Measurements from ENCODE around the gene NSD1.

The NSD1 gene

DNA sequence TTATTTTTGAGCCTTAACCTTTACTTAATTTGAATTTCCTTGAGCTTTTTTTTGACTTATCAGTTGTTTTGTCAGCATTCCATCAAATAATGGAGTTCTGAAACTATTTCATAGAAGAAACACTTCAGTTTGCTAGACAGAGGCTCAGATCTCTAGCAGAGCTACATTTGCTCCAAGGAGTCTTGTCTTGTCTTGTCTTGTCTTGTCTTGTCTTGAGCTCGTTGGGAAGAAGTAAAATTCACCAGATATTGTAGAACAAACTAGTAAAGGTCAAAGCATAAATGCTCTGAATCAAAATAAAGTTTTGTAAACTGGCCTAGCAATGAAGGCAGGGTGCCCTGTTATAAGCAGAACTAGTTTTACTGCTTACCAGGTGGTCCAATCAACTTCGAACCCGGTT, 136.4 kb downstream of the NSD1 start:
- H3K27ac Mint-ChIP-seq = no peak overlapping the region

GRCh38 chr5:177270653-177271052, 137.1 kb downstream of the NSD1 start:
- CTCF ChIA-PET = interaction anchor here (0.8 to 1.3 kb wide), 2 partner anchors 14 to 610 kb away, joined by 3 read pairs; no protein-coding TSS in a partner anchor
- Mint-ChIP-seq H3K27me3 (no peaks in the 10 kb centered on the region), H3K9me3 (no peaks in the 10 kb centered on the region), H3K4me1 (peaks cover 2% of the 10 kb centered on the region), H3K27ac (no peak overlapping the region), H3K4me3 (no peak overlapping the region), H3K36me3 (peaks cover 59% of the 10 kb centered on the region)
- no peak for DNase-seq

More for the DNA sequence above, 136.4 kb downstream of the NSD1 start:
- H3K36me3 Mint-ChIP-seq = peaks cover 58% of the 10 kb centered on the region
- DNase-seq = no peak
- H3K27me3 Mint-ChIP-seq = no peaks in the 10 kb centered on the region
- no peaks in the 10 kb centered on the region for H3K9me3 Mint-ChIP-seq
- CTCF ChIA-PET = interaction anchor here (0.8 to 1.3 kb wide), 2 partner anchors 15 to 609 kb away, joined by 3 read pairs; no protein-coding TSS in a partner anchor
- no peak overlapping the region for H3K4me3 Mint-ChIP-seq
- peaks cover under 1% of the 10 kb centered on the region for H3K4me1 Mint-ChIP-seq

DNA sequence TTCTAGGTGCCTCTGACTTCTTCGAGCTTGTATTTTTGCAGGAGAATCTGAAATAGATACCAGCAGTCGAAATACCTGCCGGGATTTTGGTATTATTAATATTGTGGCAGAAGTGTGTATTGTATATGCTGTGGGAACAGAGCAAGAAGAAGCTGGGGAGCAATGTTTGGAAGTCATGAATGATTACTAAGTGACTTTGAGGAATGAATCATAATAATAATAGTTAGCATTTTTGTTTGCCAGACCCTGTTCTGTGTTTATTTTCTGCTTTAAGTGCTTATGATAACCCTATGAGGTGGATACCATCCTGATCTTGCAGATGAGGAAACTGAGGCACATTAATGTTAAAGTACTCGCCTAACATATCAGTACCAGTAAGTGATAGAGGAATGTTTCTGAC, 137.5 kb downstream of the NSD1 start:
- Mint-ChIP-seq H3K27me3 (no peaks in the 10 kb centered on the region), H3K4me3 (no peak overlapping the region), H3K36me3 (peaks cover 62% of the 10 kb centered on the region), H3K4me1 (peaks cover 2% of the 10 kb centered on the region), H3K27ac (no peak overlapping the region), H3K9me3 (no peaks in the 10 kb centered on the region)
- no peak for DNase-seq
- CTCF ChIA-PET = interaction anchor here (1.3 kb wide), 1 partner anchor 611 kb away, joined by 3 read pairs; no protein-coding TSS in a partner anchor

- Mint-ChIP-seq H3K36me3 (peaks cover 58% of the 10 kb centered on the region), H3K4me3 (no peak overlapping the region), H3K27me3 (no peaks in the 10 kb centered on the region), H3K27ac (no peak overlapping the region), H3K4me1 (peaks cover 15% of the 10 kb centered on the region), H3K9me3 (no peaks in the 10 kb centered on the region)
- no peak for DNase-seq
- CTCF ChIA-PET = interaction anchor here (0.6 kb wide), 1 partner anchor 13 kb away, joined by 3 read pairs; no protein-coding TSS in a partner anchor
These were observed 142.3 kb downstream of the NSD1 start for GRCh38 chr5:177275883-177276282.

DNA sequence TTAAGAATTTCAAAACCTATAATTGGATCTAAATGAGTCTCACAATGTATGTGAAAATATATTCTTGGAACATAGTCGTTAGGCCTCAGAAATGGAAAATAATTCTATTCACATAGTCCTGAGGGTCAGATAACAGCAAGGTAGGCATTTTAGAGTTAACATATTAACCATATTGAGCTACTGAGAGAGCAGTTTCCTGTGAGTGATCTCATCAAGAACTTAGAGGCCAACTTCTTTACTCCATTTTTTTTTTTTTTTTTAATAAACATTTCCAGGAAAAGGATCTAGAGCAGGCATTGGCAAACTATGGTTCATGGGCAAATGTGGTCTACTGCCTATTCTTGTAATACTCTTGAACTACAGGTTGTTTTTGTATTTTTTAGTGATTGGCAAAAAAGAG, 143.3 kb downstream of the NSD1 start:
- Mint-ChIP-seq H3K4me3 (no peak overlapping the region), H3K27ac (peak overlapping the region; percentile 63), H3K36me3 (peaks cover 59% of the 10 kb centered on the region), H3K4me1 (peaks cover 15% of the 10 kb centered on the region), H3K27me3 (no peaks in the 10 kb centered on the region), H3K9me3 (no peaks in the 10 kb centered on the region)
- CTCF ChIA-PET = interaction anchor here (1.1 to 1.2 kb wide), 2 partner anchors 33 to 195 kb away, joined by 3 to 5 read pairs; no protein-coding TSS in a partner anchor
- DNase-seq = no peak

- CTCF ChIA-PET = interaction anchor here (1.2 to 1.9 kb wide), 4 partner anchors 13 to 176 kb away, joined by 3 to 6 read pairs (median 3); no protein-coding TSS in a partner anchor
- peaks cover 8% of the 10 kb centered on the region for H3K4me1 Mint-ChIP-seq
- no peaks in the 10 kb centered on the region for H3K9me3 Mint-ChIP-seq
- H3K27ac Mint-ChIP-seq = no peak overlapping the region
- no peak for DNase-seq
- H3K36me3 Mint-ChIP-seq = peaks cover 54% of the 10 kb centered on the region
- H3K4me3 Mint-ChIP-seq = no peak overlapping the region
- no peaks in the 10 kb centered on the region for H3K27me3 Mint-ChIP-seq
These were observed 154.6 kb downstream of the NSD1 start for GRCh38 chr5:177288191-177288590.

GRCh38 chr5:177290816-177291596, 157.4 kb downstream of the NSD1 start:
- H3K9me3 Mint-ChIP-seq = no peaks in the 10 kb centered on the region
- H3K4me1 Mint-ChIP-seq = peaks cover 22% of the 10 kb centered on the region
- no peak for DNase-seq
- no peaks in the 10 kb centered on the region for H3K27me3 Mint-ChIP-seq
- H3K27ac Mint-ChIP-seq = peak overlapping the region; percentile 69
- H3K36me3 Mint-ChIP-seq = peaks cover 61% of the 10 kb centered on the region
- CTCF ChIA-PET = no interaction called here
- H3K4me3 Mint-ChIP-seq = no peak overlapping the region

- Mint-ChIP-seq H3K4me3 (no peak overlapping the region), H3K27me3 (no peaks in the 10 kb centered on the region), H3K36me3 (peaks cover 63% of the 10 kb centered on the region), H3K9me3 (no peaks in the 10 kb centered on the region), H3K27ac (no peak overlapping the region), H3K4me1 (peaks cover 24% of the 10 kb centered on the region)
- DNase-seq = no peak
- CTCF ChIA-PET = interaction anchor here (2.1 kb wide), 1 partner anchor 18 kb away, joined by 10 read pairs; no protein-coding TSS in a partner anchor
These were observed 158.2 kb downstream of the NSD1 start for GRCh38 chr5:177291735-177292134.

DNA sequence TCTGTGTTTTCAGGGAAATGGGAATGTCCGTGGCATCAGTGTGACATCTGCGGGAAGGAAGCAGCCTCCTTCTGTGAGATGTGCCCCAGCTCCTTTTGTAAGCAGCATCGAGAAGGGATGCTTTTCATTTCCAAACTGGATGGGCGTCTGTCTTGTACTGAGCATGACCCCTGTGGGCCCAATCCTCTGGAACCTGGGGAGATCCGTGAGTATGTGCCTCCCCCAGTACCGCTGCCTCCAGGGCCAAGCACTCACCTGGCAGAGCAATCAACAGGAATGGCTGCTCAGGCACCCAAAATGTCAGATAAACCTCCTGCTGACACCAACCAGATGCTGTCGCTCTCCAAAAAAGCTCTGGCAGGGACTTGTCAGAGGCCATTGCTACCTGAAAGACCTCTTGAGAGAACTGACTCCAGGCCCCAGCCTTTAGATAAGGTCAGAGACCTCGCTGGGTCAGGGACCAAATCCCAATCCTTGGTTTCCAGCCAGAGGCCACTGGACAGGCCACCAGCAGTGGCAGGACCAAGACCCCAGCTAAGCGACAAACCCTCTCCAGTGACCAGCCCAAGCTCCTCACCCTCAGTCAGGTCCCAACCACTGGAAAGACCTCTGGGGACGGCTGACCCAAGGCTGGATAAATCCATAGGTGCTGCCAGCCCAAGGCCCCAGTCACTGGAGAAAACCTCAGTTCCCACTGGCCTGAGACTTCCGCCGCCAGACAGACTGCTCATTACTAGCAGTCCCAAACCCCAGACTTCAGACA, 160.4 kb downstream of the NSD1 start:
- Mint-ChIP-seq H3K27ac (no peak overlapping the region), H3K9me3 (no peaks in the 10 kb centered on the region), H3K36me3 (peaks cover 71% of the 10 kb centered on the region), H3K4me3 (no peak overlapping the region), H3K27me3 (no peaks in the 10 kb centered on the region), H3K4me1 (peaks cover 39% of the 10 kb centered on the region)
- DNase-seq = no peak
- CTCF ChIA-PET = interaction anchor here (2.1 kb wide), 1 partner anchor 16 kb away, joined by 10 read pairs; no protein-coding TSS in a partner anchor

GRCh38 chr5:177294632-177295031, 161.1 kb downstream of the NSD1 start:
- H3K4me1 Mint-ChIP-seq = peaks cover 45% of the 10 kb centered on the region
- peaks cover 68% of the 10 kb centered on the region for H3K36me3 Mint-ChIP-seq
- no peak for DNase-seq
- CTCF ChIA-PET = no interaction called here
- no peaks in the 10 kb centered on the region for H3K27me3 Mint-ChIP-seq
- peak overlapping the region; percentile 52 for H3K27ac Mint-ChIP-seq
- H3K4me3 Mint-ChIP-seq = no peak overlapping the region
- H3K9me3 Mint-ChIP-seq = no peaks in the 10 kb centered on the region

DNA sequence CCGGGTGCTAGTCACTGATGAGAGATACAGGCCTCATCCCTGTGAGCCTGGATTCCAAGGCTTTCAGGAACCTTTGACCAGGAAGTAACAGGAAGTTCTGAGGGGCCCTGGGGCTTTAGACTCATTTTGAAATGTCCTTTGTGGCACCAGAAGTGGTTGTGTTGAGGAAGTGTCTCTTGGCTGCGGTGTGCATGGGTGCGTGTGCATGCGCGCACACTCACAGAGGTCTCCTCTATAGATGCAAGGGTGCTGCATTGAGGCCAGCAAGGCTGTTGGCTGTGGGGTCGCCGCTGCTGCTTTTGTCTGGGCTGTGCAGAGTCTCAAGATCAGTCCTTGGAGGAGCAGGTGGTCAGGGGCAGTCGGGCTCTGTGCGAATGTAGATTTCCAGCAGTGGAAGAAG, 162.4 kb downstream of the NSD1 start:
- Mint-ChIP-seq H3K36me3 (peaks cover 71% of the 10 kb centered on the region), H3K4me1 (peaks cover 57% of the 10 kb centered on the region), H3K27me3 (no peaks in the 10 kb centered on the region), H3K27ac (peak overlapping the region; percentile 88), H3K9me3 (no peaks in the 10 kb centered on the region), H3K4me3 (no peak overlapping the region)
- CTCF ChIA-PET = interaction anchor here (2.3 kb wide), 1 partner anchor 14 kb away, joined by 17 read pairs; no protein-coding TSS in a partner anchor
- no peak for DNase-seq

DNA sequence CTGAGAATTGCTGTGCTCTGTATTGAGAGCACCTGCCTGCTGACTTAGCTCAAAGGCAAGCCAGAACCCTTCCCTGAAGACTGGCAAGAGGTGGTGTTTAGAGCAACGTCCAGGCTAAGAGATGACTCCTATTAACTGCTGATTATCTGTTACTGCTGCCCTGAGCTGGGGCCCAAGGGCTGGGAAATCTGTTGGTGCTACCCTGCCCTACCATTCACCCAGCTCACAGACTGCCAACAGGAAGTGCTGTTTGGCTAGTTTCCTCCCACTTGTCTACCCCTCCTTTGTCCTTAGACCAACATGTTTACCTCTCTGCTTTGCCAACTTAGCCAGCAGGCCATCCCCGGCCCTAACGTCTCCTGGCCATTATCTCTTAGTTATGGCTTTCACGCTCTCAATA, 163.0 kb downstream of the NSD1 start:
- Mint-ChIP-seq H3K9me3 (no peaks in the 10 kb centered on the region), H3K27me3 (no peaks in the 10 kb centered on the region), H3K4me3 (no peak overlapping the region), H3K4me1 (peaks cover 64% of the 10 kb centered on the region), H3K27ac (peak overlapping the region; percentile 88), H3K36me3 (peaks cover 74% of the 10 kb centered on the region)
- peak; percentile 25 for DNase-seq
- CTCF ChIA-PET = interaction anchor here (1.8 to 2.3 kb wide), 2 partner anchors 13 to 183 kb away, joined by 5 to 17 read pairs; no protein-coding TSS in a partner anchor

- peaks cover 70% of the 10 kb centered on the region for H3K36me3 Mint-ChIP-seq
- no peaks in the 10 kb centered on the region for H3K9me3 Mint-ChIP-seq
- peaks cover 77% of the 10 kb centered on the region for H3K4me1 Mint-ChIP-seq
- no peaks in the 10 kb centered on the region for H3K27me3 Mint-ChIP-seq
- peak overlapping the region; percentile 11 for H3K27ac Mint-ChIP-seq
- no peak for DNase-seq
- CTCF ChIA-PET = interaction anchor here (1.1 to 2.3 kb wide), 3 partner anchors 12 to 186 kb away, joined by 3 to 17 read pairs (median 5); no protein-coding TSS in a partner anchor
- H3K4me3 Mint-ChIP-seq = no peak overlapping the region
These were observed 164.3 kb downstream of the NSD1 start for GRCh38 chr5:177297922-177298321.

- peak overlapping the region; percentile 96 for H3K27ac Mint-ChIP-seq
- DNase-seq = no peak
- H3K27me3 Mint-ChIP-seq = no peaks in the 10 kb centered on the region
- H3K4me3 Mint-ChIP-seq = peak overlapping the region; percentile 12
- H3K9me3 Mint-ChIP-seq = no peaks in the 10 kb centered on the region
- H3K4me1 Mint-ChIP-seq = peaks cover 85% of the 10 kb centered on the region
- peaks cover 62% of the 10 kb centered on the region for H3K36me3 Mint-ChIP-seq
- CTCF ChIA-PET = interaction anchor here (3.5 to 4.6 kb wide), 2 partner anchors 10 to 186 kb away, joined by 18 to 27 read pairs; no protein-coding TSS in a partner anchor
These were observed 166.1 kb downstream of the NSD1 start for GRCh38 chr5:177299697-177300096.
